ENCODE data around the gene GRB10.

The GRB10 gene

GRCh38 chr7:50817561-50817960 is 34.9 kb upstream of the GRB10 start:
- no peak overlapping the region for H3K4me3 ChIP-seq (ENCODE audit: low read depth in 1 of 2, low read length in 2 of 2)

GRCh38 chr7:50815138-50815537 is 32.4 kb upstream of the GRB10 start:
- Histone ChIP-seq H3K36me3 (ENCODE audit: insufficient read depth, low read length) (no peaks in the 10 kb centered on the region), H3K4me3 (ENCODE audit: low read depth in 1 of 2, low read length in 2 of 2) (no peak overlapping the region)

More at GRCh38 chr7:50817561-50817960, 34.9 kb upstream of the GRB10 start:
- Histone ChIP-seq H3K27me3 (ENCODE audit: control insufficient read depth in 1 of 2, insufficient read depth in 2 of 2, low read length in 2 of 2) (no peaks in the 10 kb centered on the region), H3K9me3 (ENCODE audit: low read length) (no peaks in the 10 kb centered on the region), H3K4me1 (ENCODE audit: insufficient read depth, low read length) (no peaks in the 10 kb centered on the region), H3K9ac (ENCODE audit: low read length) (no peak overlapping the region), H3K27ac (ENCODE audit: low read depth, low read length) (no peak overlapping the region), H3K36me3 (ENCODE audit: insufficient read depth, low read length) (no peaks in the 10 kb centered on the region)

GRCh38 chr7:50814166-50814565 is 31.5 kb upstream of the GRB10 start:
- H3K27ac ChIP-seq (ENCODE audit: low read depth, low read length), result no peak overlapping the region
- H3K4me3 ChIP-seq (ENCODE audit: low read depth in 1 of 2, low read length in 2 of 2), result no peak overlapping the region
- H3K36me3 ChIP-seq (ENCODE audit: insufficient read depth, low read length), result no peaks in the 10 kb centered on the region
- no peak overlapping the region for H3K9ac ChIP-seq (ENCODE audit: low read length)
- no peaks in the 10 kb centered on the region for H3K4me1 ChIP-seq (ENCODE audit: insufficient read depth, low read length)
- no peaks in the 10 kb centered on the region for H3K27me3 ChIP-seq (ENCODE audit: control insufficient read depth in 1 of 2, insufficient read depth in 2 of 2, low read length in 2 of 2)
- no peaks in the 10 kb centered on the region for H3K9me3 ChIP-seq (ENCODE audit: low read length)

More at GRCh38 chr7:50815138-50815537, 32.4 kb upstream of the GRB10 start:
- H3K27me3 ChIP-seq (ENCODE audit: control insufficient read depth in 1 of 2, insufficient read depth in 2 of 2, low read length in 2 of 2), result no peaks in the 10 kb centered on the region
- no peaks in the 10 kb centered on the region for H3K4me1 ChIP-seq (ENCODE audit: insufficient read depth, low read length)
- H3K9ac ChIP-seq (ENCODE audit: low read length), result no peak overlapping the region
- no peaks in the 10 kb centered on the region for H3K9me3 ChIP-seq (ENCODE audit: low read length)
- no peak overlapping the region for H3K27ac ChIP-seq (ENCODE audit: low read depth, low read length)

- Histone ChIP-seq H3K4me3 (ENCODE audit: low read depth in 1 of 2, low read length in 2 of 2) (no peak overlapping the region), H3K27ac (ENCODE audit: low read depth, low read length) (no peak overlapping the region), H3K9ac (ENCODE audit: low read length) (no peak overlapping the region), H3K9me3 (ENCODE audit: low read length) (no peaks in the 10 kb centered on the region), H3K27me3 (ENCODE audit: control insufficient read depth in 1 of 2, insufficient read depth in 2 of 2, low read length in 2 of 2) (no peaks in the 10 kb centered on the region), H3K4me1 (ENCODE audit: insufficient read depth, low read length) (no peaks in the 10 kb centered on the region), H3K36me3 (ENCODE audit: insufficient read depth, low read length) (no peaks in the 10 kb centered on the region)
These were observed 30.3 kb upstream of the GRB10 start for GRCh38 chr7:50812841-50813475.

GRCh38 chr7:50812094-50812493 is 29.4 kb upstream of the GRB10 start:
- H3K9me3 ChIP-seq (ENCODE audit: low read length), result no peaks in the 10 kb centered on the region
- no peaks in the 10 kb centered on the region for H3K27me3 ChIP-seq (ENCODE audit: control insufficient read depth in 1 of 2, insufficient read depth in 2 of 2, low read length in 2 of 2)
- H3K27ac ChIP-seq (ENCODE audit: low read depth, low read length), result no peak overlapping the region
- H3K4me1 ChIP-seq (ENCODE audit: insufficient read depth, low read length), result no peaks in the 10 kb centered on the region
- H3K9ac ChIP-seq (ENCODE audit: low read length), result no peak overlapping the region
- no peaks in the 10 kb centered on the region for H3K36me3 ChIP-seq (ENCODE audit: insufficient read depth, low read length)
- no peak overlapping the region for H3K4me3 ChIP-seq (ENCODE audit: low read depth in 1 of 2, low read length in 2 of 2)

- no peaks in the 10 kb centered on the region for H3K9me3 ChIP-seq (ENCODE audit: low read length)
- no peak overlapping the region for H3K4me3 ChIP-seq (ENCODE audit: low read depth in 1 of 2, low read length in 2 of 2)
- H3K4me1 ChIP-seq (ENCODE audit: insufficient read depth, low read length), result no peaks in the 10 kb centered on the region
- H3K27ac ChIP-seq (ENCODE audit: low read depth, low read length), result no peak overlapping the region
- H3K36me3 ChIP-seq (ENCODE audit: insufficient read depth, low read length), result no peaks in the 10 kb centered on the region
- no peak overlapping the region for H3K9ac ChIP-seq (ENCODE audit: low read length)
- H3K27me3 ChIP-seq (ENCODE audit: control insufficient read depth in 1 of 2, insufficient read depth in 2 of 2, low read length in 2 of 2), result no peaks in the 10 kb centered on the region
These were observed 25.7 kb upstream of the GRB10 start for GRCh38 chr7:50808282-50808888.

GRCh38 chr7:50807026-50807730 is 24.5 kb upstream of the GRB10 start:
- Histone ChIP-seq H3K27me3 (ENCODE audit: control insufficient read depth in 1 of 2, insufficient read depth in 2 of 2, low read length in 2 of 2) (no peaks in the 10 kb centered on the region), H3K27ac (ENCODE audit: low read depth, low read length) (no peak overlapping the region), H3K4me3 (ENCODE audit: low read depth in 1 of 2, low read length in 2 of 2) (no peak overlapping the region), H3K9me3 (ENCODE audit: low read length) (no peaks in the 10 kb centered on the region), H3K36me3 (ENCODE audit: insufficient read depth, low read length) (no peaks in the 10 kb centered on the region), H3K9ac (ENCODE audit: low read length) (no peak overlapping the region), H3K4me1 (ENCODE audit: insufficient read depth, low read length) (no peaks in the 10 kb centered on the region)

- Histone ChIP-seq H3K27me3 (ENCODE audit: control insufficient read depth in 1 of 2, insufficient read depth in 2 of 2, low read length in 2 of 2) (no peaks in the 10 kb centered on the region), H3K4me3 (ENCODE audit: low read depth in 1 of 2, low read length in 2 of 2) (no peak overlapping the region), H3K9me3 (ENCODE audit: low read length) (no peaks in the 10 kb centered on the region), H3K27ac (ENCODE audit: low read depth, low read length) (no peak overlapping the region), H3K9ac (ENCODE audit: low read length) (no peak overlapping the region), H3K36me3 (ENCODE audit: insufficient read depth, low read length) (no peaks in the 10 kb centered on the region), H3K4me1 (ENCODE audit: insufficient read depth, low read length) (no peaks in the 10 kb centered on the region)
These were observed 23.4 kb upstream of the GRB10 start for GRCh38 chr7:50806143-50806542.

GRCh38 chr7:50805447-50806125 is 22.9 kb upstream of the GRB10 start:
- H3K4me1 ChIP-seq (ENCODE audit: insufficient read depth, low read length), result no peaks in the 10 kb centered on the region
- H3K36me3 ChIP-seq (ENCODE audit: insufficient read depth, low read length), result no peaks in the 10 kb centered on the region
- H3K9me3 ChIP-seq (ENCODE audit: low read length), result no peaks in the 10 kb centered on the region
- H3K4me3 ChIP-seq (ENCODE audit: low read depth in 1 of 2, low read length in 2 of 2), result no peak overlapping the region
- no peak overlapping the region for H3K9ac ChIP-seq (ENCODE audit: low read length)
- no peaks in the 10 kb centered on the region for H3K27me3 ChIP-seq (ENCODE audit: control insufficient read depth in 1 of 2, insufficient read depth in 2 of 2, low read length in 2 of 2)
- no peak overlapping the region for H3K27ac ChIP-seq (ENCODE audit: low read depth, low read length)

GRCh38 chr7:50803359-50804337 is 21.0 kb upstream of the GRB10 start:
- Histone ChIP-seq H3K9me3 (ENCODE audit: low read length) (no peaks in the 10 kb centered on the region), H3K4me3 (ENCODE audit: low read depth in 1 of 2, low read length in 2 of 2) (no peak overlapping the region)

More at GRCh38 chr7:50803359-50804337, 21.0 kb upstream of the GRB10 start:
- no peaks in the 10 kb centered on the region for H3K4me1 ChIP-seq (ENCODE audit: insufficient read depth, low read length)
- H3K27ac ChIP-seq (ENCODE audit: low read depth, low read length), result no peak overlapping the region
- H3K9ac ChIP-seq (ENCODE audit: low read length), result no peak overlapping the region
- H3K36me3 ChIP-seq (ENCODE audit: insufficient read depth, low read length), result no peaks in the 10 kb centered on the region
- H3K27me3 ChIP-seq (ENCODE audit: control insufficient read depth in 1 of 2, insufficient read depth in 2 of 2, low read length in 2 of 2), result no peaks in the 10 kb centered on the region
